HG03175 (cell line): ENCODE data around the gene ETV6.

Source experiments
- ATAC-seq: cut with Tn5 transposase; IDR thresholded peaks from one replicate; pipeline ENCODE4 v1.9.1; 2021; ENCODE audit warnings: mild to moderate bottlenecking, moderate library complexity; ENCODE audit not compliant: unreplicated experiment

The ETV6 gene

DNA sequence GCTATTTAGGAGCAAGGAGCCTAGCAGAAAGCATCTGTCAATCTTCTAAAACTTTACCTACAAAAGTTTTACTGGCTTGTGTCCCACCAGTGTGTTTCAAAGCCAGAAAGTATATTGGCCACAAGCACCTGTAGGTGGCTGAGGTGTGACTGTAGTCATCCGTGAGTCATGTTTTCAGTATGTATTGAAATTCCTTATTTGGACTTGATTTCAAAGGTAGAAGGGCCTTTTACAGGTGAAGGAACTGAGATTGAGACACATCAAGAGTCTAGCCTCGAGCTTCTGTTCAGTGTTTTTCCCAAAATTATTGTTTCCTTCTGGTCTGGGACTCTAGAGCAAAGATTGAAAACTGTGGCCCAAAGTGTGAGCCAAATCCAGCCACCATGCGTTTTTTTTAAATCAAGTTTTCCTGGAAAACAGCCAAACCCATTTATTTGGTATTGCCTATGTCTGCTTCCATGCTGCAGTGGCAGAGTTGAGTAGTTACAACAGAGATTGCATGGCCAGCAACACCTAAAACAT, 226.0 kb downstream of the ETV6 start:
- peak; percentile 56 for ATAC-seq

DNA sequence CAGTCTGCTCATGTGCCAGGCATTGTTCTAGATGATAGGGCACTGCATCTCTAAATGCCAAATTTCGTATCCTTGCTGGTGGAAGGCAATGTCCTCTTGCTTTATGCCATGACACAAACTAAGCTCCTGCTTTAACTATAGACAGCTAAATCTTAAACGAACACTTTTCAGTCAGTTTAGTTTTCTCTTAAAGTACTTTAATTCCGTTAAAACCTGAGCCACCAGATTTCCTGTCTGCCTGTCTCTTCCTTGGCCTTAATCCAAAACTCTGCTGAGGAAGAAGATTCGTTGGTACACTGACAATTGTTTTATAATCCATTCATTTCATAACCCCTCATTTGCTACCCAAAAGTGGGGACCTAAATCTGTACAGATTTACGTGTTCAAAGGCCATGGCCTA, 226.8 kb downstream of the ETV6 start:
- ATAC-seq = no peak

DNA sequence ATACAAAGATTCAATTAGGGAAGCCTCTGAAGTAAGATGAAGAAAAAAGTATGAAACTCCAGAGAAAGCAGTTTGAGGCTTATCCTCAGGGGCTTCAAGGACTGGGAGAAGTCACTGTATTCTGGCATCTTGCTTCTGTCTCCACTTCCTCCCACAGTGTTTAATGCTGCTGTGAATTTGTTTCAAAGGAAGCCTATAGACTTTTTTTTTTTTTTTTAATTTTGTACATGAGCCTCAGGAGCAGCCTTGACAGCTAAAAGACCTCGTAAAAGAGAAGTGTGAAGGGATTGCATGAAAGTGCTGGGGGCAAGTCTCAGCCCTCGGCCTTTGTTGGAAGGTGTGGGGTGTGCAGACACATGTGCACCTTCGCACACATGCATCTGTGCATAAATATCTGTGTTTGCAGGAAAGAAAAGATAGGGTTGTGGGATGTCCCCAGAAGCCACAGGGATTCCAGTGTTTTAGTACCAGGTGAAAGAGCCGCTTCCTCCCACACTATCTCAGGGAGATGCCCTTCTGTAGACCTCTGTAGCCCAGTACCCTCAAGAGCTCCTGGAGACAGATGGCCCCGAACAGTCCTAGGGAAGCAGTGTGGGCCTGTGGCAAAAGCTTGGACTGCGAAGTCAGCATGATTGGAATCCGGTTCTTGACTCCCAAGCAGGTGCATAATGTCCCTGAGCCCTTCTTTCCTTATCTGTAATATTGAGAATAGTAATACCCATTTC, 227.8 kb downstream of the ETV6 start:
- ATAC-seq = no peak

DNA sequence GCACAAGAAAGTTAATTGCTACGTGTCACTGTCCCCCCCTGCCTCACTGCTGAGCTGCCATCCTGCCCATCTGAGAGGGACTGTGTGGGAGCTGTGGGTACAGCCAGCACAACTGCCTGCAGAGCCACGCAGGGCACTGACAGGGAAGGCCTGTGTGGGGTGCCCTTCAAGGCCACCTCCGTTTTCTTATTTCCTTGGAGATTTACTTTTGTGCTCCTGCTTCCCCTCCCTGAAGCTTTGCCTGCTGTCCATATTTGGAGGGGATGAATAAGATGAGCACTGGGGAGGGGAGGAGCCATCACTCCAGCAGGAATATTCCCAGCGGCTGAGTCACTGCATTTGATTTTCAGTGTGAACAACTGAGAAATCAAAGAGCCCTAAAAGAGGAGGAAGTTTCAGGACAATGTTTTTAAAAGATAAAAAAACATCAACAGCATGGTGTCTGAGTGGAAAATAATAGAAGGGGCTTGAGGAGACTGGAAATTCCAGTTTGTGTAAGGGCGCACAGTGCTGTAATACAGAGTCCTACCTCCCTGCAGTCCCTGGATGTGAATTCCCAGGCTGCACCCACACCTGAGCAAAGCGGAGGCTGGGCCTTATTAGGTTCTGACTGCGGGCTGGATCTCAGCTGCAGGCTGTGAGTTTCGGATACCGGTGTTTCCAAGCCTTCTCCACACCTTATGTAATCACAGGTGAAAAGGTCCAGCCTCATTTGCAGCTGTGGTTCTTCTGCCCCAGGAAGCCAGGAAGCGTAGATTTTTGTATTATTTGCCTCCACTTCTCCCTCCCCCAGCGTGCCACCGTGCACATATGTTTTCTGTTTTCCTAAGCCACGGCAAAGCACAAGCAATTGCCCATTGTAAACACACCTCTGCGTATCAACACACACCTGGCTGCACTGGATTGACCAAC, 228.7 kb downstream of the ETV6 start:
- ATAC-seq = no peak

GRCh38 chr12:11879306-11879705, 229.8 kb downstream of the ETV6 start:
- no peak for ATAC-seq

GRCh38 chr12:11880381-11880780, 230.9 kb downstream of the ETV6 start:
- no peak for ATAC-seq

- ATAC-seq = no peak
Observed at GRCh38 chr12:11881835-11882234, 232.4 kb downstream of the ETV6 start.

DNA sequence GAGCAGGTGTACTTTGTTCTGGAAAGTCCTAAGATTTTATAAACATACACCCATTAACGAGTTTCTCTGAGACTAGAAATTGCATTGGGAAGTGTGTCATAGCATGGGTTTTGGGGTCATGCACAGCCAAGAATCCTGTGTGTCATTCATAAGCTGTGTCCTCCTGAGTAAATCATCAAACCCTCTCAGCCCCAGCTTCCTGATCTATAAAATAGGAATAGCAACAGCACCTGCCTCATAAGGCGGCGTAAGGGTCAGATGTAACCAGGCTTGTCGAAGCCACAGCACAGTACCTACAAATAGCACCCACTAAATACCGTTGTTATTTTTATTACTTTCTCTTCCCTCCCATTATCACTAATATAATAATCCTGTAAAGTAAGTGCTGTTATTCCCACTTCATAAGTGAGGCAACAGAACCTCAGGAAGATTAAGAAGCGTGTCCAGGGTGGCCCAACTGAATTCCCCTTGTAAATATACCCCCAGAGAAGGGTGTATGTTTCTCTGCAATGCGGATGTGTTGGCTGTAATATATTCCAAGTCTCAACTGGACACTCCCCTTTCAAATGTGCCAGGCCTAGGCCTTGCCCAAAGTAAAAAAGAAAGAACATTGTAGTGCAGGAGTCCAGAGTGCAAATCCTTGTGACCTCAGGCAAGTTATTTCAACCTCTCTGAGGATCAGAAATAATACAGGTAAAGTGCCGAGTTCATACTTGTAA, 233.0 kb downstream of the ETV6 start:
- no peak for ATAC-seq

GRCh38 chr12:11884116-11884515, 234.6 kb downstream of the ETV6 start:
- no peak for ATAC-seq

DNA sequence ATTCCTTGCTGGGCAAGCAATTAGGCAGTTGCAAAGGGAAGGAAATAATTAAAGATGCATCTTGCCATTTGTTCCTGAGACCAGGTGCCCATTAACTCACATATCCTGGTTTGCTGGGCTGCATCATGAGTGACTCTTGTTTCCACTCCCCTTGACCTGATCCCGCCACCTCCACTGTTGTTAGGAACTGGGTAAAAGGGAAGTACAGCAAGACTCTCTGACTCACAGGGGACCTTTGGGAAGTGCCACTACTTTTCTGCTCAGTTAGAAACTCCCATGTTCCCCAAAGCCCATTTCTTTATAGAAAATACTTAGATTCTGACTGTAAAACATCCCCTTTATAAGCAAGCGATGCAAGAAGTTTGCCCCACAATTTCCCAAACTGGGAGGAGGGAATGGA, 235.2 kb downstream of the ETV6 start:
- no peak for ATAC-seq

GRCh38 chr12:11885261-11886038, 236.0 kb downstream of the ETV6 start:
- ATAC-seq = no peak

- no peak for ATAC-seq
Observed at GRCh38 chr12:11886339-11886738, 236.9 kb downstream of the ETV6 start.

GRCh38 chr12:11888029-11888428, 238.6 kb downstream of the ETV6 start:
- ATAC-seq = no peak

DNA sequence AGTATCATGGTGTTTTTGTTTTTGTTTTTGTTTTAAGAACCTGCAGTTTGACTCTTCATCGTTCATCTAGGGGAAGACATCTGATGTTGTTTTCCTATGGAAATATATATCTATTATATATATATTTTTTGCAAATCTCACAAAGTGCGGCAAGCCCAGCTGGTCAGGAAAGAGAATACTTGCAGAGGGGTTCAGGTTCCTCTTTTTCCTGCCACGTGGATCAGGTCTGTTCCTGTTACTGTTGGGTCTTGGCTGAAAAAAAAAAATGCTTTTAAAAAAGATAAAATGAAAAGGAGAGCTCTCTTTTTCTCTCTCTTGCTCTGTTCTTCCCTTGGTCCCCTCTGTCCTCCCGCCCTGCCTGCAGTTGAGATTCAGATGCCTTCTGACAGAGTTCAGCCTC, 241.9 kb downstream of the ETV6 start:
- no peak for ATAC-seq

DNA sequence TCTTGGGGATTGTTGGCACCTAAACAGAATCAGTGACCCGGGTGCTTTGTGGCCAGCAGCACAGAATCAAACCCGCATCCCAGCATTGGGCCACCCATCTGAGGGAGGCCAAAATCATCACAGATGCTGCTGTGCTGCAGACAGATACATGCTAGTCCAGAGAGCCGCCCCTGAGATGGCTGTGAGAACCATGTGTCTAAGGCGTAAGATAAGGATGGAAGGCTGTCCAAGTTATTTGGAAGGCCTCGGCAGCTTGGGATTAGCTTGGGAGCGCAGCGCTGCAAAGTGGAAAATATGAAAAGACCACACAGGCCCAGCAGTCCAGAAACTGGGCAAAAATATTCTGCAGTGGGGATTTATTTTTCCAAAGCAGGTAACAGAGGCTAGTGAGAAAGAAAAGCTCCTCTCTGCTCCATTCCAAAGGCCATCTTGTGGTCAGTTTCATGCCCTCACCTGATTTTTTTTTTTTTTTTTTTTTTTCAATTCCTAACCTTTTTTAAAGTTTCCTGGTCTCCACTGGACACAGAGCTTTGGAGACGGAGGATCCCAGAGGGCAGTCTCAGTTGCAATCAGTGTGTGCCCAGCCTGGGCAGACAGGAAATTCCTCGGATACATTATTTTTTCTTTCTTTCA, 242.4 kb downstream of the ETV6 start:
- ATAC-seq = no peak

DNA sequence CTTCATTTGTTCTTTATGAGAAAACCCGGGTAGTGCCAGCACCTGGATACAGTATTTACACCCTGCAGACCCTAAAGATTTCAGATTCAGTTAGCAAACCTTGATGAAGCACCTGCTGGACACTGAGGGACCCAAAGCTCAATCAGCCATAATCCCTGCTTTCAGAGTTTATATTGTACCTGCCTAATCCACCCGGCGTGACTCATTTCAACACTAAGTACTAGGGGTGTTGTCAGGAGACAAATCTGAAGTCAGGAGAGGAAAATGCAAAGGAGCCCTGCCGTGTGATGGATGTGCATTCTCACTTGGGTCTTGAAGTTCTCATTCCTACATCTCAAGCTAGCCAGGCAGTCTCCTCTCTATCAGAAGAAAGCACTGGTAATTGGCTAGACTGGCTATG, 244.5 kb downstream of the ETV6 start:
- ATAC-seq = no peak

DNA sequence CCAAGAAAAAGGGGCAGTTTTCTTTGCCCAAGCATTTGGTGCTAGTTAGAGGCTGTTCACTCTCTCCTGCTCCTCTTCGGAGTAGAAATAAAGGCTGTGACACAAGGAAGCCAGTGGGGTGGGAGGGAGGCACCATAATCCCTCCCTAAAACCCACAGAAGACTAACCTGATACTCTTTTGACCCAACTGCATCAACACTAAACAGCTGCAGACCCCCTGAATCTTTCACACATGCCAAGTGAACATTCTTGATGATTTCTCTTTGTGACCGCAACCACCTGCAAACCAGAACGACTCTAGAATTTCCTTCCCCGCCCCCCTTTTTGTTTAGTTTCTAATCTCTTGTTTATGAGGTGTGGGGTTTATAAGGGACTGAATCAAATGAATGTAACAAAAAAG, 245.4 kb downstream of the ETV6 start:
- no peak for ATAC-seq

DNA sequence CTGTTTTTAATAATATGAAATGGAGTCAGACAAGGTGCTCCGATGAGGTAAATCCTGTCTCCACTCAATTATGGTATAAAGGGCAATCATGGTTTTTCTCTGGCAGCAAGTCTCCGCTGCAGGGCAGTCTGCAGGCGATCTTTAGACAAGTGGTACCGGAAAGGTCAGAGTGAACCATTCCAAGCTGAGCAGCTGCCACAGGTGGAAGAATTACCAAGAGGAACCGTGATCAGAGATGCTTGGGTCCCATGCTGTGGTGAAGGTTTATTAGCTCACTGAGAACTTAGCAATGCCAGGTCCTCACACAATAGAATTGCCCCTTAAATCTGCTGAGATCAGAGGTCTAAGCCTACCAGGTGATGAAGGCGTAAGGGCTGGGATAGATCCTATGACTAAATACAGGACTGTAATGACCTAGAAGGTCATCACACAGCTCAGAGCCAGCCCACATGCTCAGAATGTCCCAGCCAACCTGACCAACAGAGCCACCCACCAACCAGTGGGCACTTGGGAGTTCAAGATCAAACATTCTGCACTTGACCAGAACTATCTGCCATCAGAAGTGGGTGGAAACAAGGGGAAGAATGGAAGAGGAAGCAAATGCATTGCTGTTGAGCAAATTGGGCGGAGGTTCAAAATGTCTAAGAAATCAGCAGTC, 246.1 kb downstream of the ETV6 start:
- ATAC-seq = no peak

GRCh38 chr12:11896417-11896929, 247.0 kb downstream of the ETV6 start:
- ATAC-seq = no peak
